ENCODE results near the gene RING1.

Gene RING1

GRCh38 chr6:33164665-33165373 lies 43.5 kb upstream of the RING1 start:
- no peak for DNase-seq (ENCODE audit: low read depth)
- TF ChIP-seq CTCF (IDR thresholded peaks at IDR 0.05; ENCODE audit: insufficient read depth, low read depth, low read length, missing control alignments): no peak
- H3K4me3 ChIP-seq (ENCODE audit: low read depth, low read length): no peak overlapping the region

- DNase-seq (ENCODE audit: low read depth): no peak
- no peak for TF ChIP-seq CTCF (IDR thresholded peaks at IDR 0.05; ENCODE audit: insufficient read depth, low read depth, low read length, missing control alignments)
- H3K4me3 ChIP-seq (ENCODE audit: low read depth, low read length): no peak overlapping the region
These were observed 42.6 kb upstream of the RING1 start for GRCh38 chr6:33165581-33166258.

- TF ChIP-seq CTCF (IDR thresholded peaks at IDR 0.05; ENCODE audit: insufficient read depth, low read depth, low read length, missing control alignments): no peak
- DNase-seq (ENCODE audit: low read depth): no peak
These were observed 41.9 kb upstream of the RING1 start for GRCh38 chr6:33166363-33166762.

GRCh38 chr6:33166811-33167210 lies 41.5 kb upstream of the RING1 start:
- no peak for DNase-seq (ENCODE audit: low read depth)
- no peak overlapping the region for H3K4me3 ChIP-seq (ENCODE audit: low read depth, low read length)
- no peak for TF ChIP-seq CTCF (IDR thresholded peaks at IDR 0.05; ENCODE audit: insufficient read depth, low read depth, low read length, missing control alignments)

More at GRCh38 chr6:33166363-33166762, 41.9 kb upstream of the RING1 start:
- H3K4me3 ChIP-seq (ENCODE audit: low read depth, low read length): no peak overlapping the region

GRCh38 chr6:33167374-33168283 lies 40.7 kb upstream of the RING1 start:
- H3K4me3 ChIP-seq (ENCODE audit: low read depth, low read length): no peak overlapping the region
- DNase-seq (ENCODE audit: low read depth): no peak
- no peak for TF ChIP-seq CTCF (IDR thresholded peaks at IDR 0.05; ENCODE audit: insufficient read depth, low read depth, low read length, missing control alignments)

DNA sequence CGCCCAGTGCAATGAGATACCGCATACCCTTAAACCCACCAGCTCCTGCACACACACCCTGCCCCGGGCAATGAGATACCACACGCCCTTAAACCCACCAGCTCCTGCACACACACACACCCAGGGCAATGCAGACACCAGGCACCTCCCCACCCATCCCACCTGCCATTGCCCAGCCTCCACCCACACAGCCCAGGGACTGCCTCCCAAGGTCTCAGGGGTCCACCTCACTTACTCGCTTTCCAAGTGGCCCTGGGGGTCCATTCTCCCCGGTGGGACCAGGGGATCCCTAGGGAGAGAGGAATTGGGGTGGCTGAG lies 40.1 kb upstream of the RING1 start:
- DNase-seq (ENCODE audit: low read depth): no peak
- no peak for TF ChIP-seq CTCF (IDR thresholded peaks at IDR 0.05; ENCODE audit: insufficient read depth, low read depth, low read length, missing control alignments)
- no peak overlapping the region for H3K4me3 ChIP-seq (ENCODE audit: low read depth, low read length)
